GM21825 (cell line): Measurements from ENCODE around the gene HMCN1.
"Not testable (repeated sequence)": the region's sequence is repeated elsewhere in the genome, so short reads cannot be mapped to it uniquely, and the experiment has no call there.

Experiments used
- ATAC-seq: cut with Tn5 transposase; IDR thresholded peaks from one replicate; pipeline ENCODE4 v1.9.1; 2021; ENCODE audit warnings: mild to moderate bottlenecking, moderate library complexity; ENCODE audit not compliant: unreplicated experiment

HMCN1 gene

GRCh38 chr1:186183970-186184628 is 449.9 kb downstream of the HMCN1 start:
- peak; percentile 58 for ATAC-seq

- not testable (repeated sequence) for ATAC-seq
Observed at GRCh38 chr1:186186251-186186650, 452.1 kb downstream of the HMCN1 start.

- ATAC-seq = peak; percentile 55
Observed at GRCh38 chr1:186187601-186188000, 453.4 kb downstream of the HMCN1 start.

- peak; percentile 17 for ATAC-seq
Observed at GRCh38 chr1:186188004-186188539, 453.9 kb downstream of the HMCN1 start.

- no peak for ATAC-seq
Observed at GRCh38 chr1:186188736-186189135, 454.5 kb downstream of the HMCN1 start.

GRCh38 chr1:186189156-186189555 is 455.0 kb downstream of the HMCN1 start:
- no peak for ATAC-seq

- ATAC-seq = no peak
Observed at GRCh38 chr1:186191511-186191910, 457.3 kb downstream of the HMCN1 start.

- ATAC-seq = no peak
Observed at GRCh38 chr1:186193224-186193623, 459.0 kb downstream of the HMCN1 start.

- peak; percentile 93 for ATAC-seq
Observed at GRCh38 chr1:186194107-186194756, 460.0 kb downstream of the HMCN1 start.

- no peak for ATAC-seq
Observed at GRCh38 chr1:186195377-186195931, 461.3 kb downstream of the HMCN1 start.

GRCh38 chr1:186202271-186202764 is 468.1 kb downstream of the HMCN1 start:
- ATAC-seq = no peak

- no peak for ATAC-seq
Observed at GRCh38 chr1:186202776-186203175, 468.6 kb downstream of the HMCN1 start.

- no peak for ATAC-seq
Observed at GRCh38 chr1:186206048-186206570, 471.9 kb downstream of the HMCN1 start.

GRCh38 chr1:186207391-186208085 is 473.3 kb downstream of the HMCN1 start:
- ATAC-seq = no peak

GRCh38 chr1:186208405-186209129 is 474.4 kb downstream of the HMCN1 start:
- ATAC-seq = no peak

- no peak for ATAC-seq
Observed at GRCh38 chr1:186210258-186210657, 476.1 kb downstream of the HMCN1 start.

GRCh38 chr1:186211583-186211982 is 477.4 kb downstream of the HMCN1 start:
- ATAC-seq = not testable (repeated sequence)

- ATAC-seq = peak; percentile 73
Observed at GRCh38 chr1:186212568-186213224, 478.5 kb downstream of the HMCN1 start.

- no peak for ATAC-seq
Observed at GRCh38 chr1:186213225-186213607, 479.0 kb downstream of the HMCN1 start.

- ATAC-seq = no peak
Observed at GRCh38 chr1:186214791-186215190, 480.6 kb downstream of the HMCN1 start.
